HG02973 (cell line): ENCODE measurements around the gene DNAJC30.
"Not testable (repeated sequence)": the region's sequence is repeated elsewhere in the genome, so short reads cannot be mapped to it uniquely, and the experiment has no call there.

Experiments used
- ATAC-seq: cut with Tn5 transposase; IDR thresholded peaks from one replicate; pipeline ENCODE4 v1.9.1; 2021; ENCODE audit warnings: moderate library complexity; ENCODE audit not compliant: unreplicated experiment

The DNAJC30 gene

DNA sequence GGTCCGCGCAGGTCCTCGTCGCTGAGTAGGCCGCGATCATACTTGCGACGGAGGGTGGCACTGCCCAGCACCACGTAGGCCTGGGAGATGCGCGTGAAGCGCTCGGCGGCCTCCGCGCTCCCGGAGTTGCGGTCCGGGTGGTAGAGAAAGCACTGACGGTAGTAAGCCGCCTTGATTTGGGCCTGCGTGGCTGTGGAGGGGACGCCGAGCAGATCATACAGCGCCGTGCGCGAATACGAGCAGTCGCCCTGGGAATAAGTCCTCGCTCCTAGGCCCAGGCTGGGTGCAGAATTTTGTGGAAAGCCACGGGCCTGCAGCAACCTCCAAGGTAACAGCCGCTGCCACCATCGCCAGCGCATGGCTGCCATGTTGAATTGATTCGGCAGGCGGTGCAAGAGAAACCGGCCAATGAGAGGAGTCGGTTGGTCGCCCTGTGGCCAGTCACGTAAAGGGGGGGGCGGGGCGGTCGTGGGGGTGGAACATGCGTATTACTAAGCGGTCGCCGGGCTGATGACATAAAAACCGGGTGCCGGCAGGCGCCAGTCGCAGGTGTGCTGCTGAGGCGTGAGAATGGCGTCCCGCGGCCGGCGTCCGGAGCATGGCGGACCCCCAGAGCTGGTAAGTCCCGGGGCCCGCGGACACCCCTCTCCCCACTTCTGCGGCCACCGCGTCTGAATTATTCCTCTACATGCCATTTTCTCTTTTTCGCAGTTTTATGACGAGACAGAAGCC, at the start of gene DNAJC30, which contains the start of gene BUD23:
DNAJC30 (minus strand) TSS at position 398 of the 732 bp plus-strand sequence; CDS start at position 368, 30 bp downstream.
BUD23 (plus strand) TSS at position 542 of the 732 bp plus-strand sequence; CDS start at position 571, 29 bp downstream.
- peak; percentile 88 for ATAC-seq

DNA sequence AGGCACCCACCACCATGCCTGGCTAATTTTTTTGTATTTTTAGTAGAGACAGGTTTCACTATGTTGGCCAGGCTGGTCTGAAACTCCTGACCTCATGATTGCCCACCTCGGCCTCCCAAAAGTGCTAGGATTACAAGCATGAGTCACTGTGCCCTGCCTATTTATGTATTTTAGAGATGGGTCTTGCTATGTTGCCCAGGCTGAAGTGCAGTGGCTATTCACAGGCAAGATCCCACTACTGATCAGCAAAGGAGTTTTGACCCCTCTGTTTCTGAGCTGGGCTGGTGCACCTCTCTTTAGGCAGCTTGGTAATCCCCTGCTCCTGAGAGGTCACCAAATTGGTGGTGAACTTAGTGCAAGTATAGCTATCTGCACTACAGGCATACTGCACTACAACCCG, 49.1 kb upstream of the DNAJC30 start:
- ATAC-seq, result no peak

DNA sequence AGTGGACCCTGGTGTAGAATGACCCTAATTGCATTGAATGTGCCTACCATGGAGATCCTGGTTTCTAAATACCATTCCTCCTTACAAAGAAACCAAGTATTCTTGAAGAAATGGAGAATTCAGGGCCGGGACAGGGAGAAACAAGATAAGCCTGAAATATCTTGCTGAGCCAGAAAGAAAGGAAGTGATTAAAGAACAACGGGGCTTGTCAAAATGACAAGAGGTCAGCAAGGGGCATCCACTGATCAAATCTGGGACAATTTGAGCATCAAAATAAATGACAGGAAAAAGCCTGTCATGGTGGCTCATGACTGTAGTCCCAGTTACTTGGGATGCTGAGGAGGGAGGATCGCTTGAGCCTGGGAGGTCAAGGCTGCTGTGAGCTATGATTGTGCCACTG, 47.2 kb upstream of the DNAJC30 start:
- no peak for ATAC-seq

DNA sequence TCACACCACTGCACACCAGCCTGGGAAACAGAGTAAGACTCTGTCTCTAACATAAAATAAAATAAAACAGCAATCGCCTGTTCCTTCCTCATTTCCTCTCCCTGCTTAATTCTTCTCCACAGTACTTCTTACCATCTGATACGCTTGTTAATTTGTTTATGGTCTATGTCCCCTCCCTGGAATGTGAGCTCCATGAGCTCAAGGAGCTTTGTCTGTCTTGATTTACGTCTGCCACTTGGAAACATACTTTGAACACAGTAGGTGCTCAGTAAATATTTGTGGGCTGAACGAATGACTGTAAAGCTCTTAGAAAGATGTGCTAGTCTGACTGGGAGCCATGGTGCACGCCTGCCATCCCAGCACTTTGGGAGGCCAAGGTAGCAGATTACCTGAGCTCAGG, 45.3 kb upstream of the DNAJC30 start:
- ATAC-seq, result no peak

DNA sequence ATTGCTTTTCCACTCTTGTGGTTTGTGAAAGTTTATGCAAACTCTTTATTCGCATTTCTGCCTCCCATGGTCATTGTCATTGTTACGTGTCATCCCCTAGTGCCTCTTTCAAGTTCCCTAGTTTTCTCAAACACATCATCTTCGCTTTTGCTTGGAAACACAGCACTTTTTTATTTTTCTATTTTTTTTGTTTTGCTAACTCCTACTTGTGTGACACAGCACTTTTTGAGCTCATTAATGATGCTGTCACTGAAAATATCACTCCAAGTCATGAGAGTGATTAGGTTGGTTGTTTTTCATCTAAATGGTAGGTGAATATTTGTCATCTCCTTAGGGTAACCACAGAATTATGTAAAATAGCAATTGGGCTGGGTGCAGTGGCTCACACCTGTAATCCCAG, 44.7 kb upstream of the DNAJC30 start:
- ATAC-seq, result no peak

DNA sequence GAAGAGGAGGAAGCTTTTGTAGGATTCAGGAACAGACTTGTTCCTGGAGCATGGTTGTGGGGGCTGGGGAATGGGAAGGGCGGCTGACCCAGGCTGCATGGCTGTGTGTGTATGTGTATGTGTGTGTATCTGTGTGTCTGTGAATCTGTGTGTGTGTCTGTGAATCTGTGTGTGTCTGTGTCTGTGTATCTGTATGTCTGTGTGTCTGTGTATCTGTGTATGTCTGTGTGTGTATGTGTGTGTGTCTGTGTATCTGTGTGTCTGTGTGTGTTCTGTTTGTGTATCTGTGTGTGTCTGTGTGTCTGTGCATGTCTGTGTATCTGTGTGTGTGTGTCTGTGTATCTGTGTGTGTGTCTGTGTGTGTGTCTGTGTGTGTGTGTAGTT, 42.8 kb upstream of the DNAJC30 start:
- peak; percentile 10 for ATAC-seq

DNA sequence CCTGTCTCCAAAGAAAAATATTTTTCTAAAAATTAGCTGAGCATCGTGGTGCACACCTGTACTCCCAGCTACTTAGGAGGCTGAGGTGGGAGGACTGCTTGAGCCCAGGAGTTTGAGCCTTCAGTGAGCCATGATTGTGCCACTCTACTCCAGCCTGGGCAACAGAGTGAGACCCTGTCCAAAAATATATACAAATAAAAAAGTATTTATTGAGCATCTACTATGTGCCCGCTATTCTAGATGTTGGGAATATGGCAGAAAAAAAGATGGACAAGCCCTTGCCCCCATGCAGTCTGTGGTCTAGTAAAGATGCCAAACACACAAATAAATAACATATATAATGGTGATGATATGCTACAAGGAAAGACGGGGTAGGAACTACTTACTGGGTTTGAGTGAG, 40.6 kb upstream of the DNAJC30 start:
- ATAC-seq, result no peak

DNA sequence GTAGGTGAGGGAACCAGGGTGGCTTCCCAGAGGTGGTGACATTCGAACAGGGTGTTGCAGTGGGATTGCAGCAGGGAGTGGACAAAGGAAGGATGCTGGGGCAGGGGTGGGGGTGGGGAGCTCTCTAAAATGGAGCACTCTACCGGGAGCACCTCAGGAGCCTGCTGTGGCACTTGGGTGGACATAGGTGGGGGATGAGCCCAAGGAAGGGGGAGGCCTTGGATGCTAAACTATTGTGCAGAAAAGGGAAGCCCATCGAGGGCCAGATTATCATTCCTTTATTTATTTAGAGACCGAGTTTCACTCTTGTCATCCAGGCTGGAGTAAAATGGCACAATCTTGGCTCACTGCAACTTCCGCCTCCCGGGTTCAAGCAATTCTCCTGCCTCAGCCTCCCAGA, 39.5 kb upstream of the DNAJC30 start:
- ATAC-seq, result no peak

DNA sequence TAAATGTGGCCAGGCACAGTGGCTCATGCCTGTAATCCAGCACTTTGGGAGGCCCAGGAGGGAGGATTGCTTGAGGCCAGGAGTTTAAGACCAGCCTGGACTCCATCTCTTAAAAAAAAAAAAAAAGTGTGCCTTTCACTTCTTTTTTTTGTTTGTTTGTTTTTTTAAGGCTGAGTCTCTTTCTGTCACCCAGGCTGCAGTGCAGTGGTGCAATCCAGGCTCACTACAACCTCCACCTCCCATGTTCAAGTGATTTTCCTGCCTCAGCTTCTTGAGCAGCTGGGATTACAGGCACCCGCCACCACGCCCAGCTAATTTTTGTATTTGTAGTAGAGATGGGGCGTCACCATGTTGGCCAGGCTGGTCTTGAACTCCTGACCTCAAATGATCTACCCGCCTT, 38.9 kb upstream of the DNAJC30 start:
- ATAC-seq, result not testable (repeated sequence)

DNA sequence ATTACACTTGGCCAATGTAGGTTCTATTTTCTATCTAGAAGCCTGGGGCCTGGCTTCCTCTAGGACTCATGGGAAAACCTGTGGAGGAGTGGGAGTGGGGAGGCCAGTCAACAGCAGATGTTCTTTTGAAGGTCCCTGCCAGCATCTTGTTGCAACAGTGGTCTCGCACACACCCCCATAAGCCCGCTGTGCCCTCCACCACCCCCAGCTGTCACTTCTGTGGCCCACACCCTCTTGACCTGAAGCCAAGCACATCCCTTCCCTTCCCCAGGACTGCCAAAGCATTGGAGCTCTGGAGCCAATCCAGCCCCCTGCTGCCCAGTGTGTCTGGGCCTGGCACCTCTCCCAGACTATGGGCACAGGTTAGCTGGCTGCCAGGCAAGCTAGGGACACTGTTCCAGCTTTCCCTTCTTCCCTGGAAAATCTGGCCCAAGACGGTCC, 38.1 kb upstream of the DNAJC30 start:
- no peak for ATAC-seq

DNA sequence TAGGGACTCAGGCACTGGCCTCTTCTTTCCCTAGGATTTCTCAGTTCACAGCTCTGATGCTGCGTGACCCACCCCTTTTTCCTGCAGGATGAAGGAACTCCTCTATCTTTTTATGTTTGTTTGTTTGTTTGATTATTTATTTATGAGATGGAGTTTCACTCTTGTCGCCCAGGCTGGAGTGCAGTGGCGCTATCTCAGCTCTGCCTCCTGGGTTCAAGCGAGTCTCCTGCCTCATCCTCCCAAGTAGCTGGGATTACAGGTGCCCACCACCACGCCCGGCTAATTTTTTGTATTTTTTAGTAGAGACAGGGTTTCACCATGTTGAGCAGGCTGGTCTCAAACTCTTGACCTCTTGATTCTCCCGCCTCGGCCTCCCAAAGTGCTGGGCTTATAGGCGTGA, 37.2 kb upstream of the DNAJC30 start:
- not testable (repeated sequence) for ATAC-seq

DNA sequence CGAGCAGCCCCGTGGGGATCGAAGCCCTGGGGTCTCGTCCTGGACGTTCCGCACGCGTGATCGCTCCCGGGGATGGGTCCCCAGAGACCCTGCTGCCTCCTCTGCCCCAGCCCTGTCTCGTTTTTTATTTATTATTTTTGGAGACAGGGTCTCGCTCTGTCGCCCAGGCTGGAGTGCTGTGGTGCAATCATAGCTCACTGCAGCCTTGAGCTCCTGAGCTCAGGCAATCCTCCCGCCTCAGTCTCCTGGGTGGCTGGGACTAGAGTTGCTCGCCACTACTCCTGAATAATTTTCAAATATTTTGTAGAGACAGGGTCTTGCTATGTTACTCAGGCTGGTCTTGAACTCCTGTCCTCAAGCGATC, 36.5 kb upstream of the DNAJC30 start:
- ATAC-seq, result no peak

DNA sequence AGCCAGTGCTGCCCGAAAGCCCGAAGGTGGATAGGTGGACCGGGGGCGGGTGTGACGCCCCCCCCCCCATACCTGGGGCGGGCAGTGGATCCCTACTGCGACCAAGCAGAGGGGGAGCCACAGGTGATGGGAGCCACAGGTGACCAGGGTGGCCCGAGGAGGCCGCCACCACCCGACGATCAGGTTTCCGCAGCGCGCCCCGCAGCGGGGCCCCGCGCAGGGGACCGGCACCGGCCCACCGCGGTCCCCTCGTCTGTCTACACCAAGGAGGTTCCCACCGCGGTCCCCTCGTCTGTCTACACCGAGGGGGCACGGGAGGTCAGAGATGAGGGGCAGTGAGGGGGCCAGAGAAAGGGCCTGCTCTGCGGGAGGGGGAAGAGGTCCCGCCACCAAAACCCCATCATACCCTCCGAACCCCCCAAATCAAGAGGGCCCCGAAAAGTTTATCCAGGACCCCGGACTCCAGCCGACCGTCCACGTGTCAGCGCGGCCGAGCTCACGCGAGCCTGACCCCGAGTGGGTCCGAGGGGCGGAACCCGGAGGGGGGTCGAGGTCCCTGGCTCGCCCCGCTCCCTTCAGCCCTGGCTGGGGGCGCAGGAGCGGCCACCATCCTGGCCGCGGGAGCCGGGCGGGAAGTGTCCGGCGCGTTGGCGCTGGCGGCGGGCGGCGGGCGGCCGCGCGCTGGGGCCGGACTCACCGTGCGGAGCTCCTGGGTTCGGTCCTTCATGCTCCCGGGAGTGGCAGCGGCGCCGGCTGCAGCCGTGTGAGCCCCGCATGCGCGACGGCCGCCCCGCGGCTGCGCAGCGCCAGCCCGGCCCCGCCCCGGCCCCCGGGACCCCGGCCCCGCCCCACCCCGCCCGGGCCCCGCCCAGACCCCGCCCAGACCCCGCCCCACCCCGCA, 35.9 kb upstream of the DNAJC30 start, which contains the start of gene STX1A:
STX1A (minus strand) TSS at position 765 of the 901 bp plus-strand sequence; CDS start at position 727, 38 bp downstream.
- peak; percentile 44 for ATAC-seq

DNA sequence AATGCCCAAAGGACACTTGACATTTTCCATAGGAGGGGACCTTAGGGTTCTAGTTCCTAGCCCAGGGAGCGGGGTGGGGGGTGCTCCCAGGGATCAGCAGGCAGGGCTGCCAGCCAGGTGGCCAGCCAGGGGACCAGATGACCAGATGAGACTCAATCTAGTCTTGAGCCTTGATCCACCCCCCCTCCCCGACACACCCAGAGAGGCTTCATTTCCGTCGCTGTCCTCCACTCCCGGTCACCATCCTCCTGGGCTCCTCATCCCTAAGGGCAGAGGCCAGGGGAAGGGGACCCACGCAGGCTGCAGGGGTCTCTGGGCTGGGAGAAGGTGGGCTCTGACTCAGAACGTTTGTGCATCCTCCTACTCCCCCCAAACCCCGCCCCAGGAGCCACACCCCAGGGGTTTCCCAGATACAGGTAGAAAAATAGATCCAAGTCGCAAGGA, 35.2 kb upstream of the DNAJC30 start:
- ATAC-seq, result no peak

DNA sequence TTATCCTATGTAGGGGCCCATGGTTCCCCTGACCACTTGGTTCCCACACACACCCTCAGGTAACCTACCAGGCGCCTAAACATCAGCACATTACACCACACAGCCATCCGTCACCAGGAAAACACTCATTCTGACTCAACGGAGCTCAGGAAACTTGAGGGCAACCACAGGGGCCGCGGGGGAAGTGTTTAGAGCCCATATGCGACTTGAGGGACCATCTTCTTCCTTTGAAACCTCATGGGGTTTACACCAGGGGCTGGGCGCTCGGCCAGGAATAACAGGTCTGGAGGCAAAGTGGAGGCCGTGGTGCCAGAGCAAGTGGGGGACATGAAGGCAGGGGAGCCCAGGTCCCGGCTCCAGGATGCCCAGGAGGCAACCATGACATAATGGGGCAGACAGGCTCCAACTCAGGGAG, 34.7 kb upstream of the DNAJC30 start:
- ATAC-seq, result no peak

DNA sequence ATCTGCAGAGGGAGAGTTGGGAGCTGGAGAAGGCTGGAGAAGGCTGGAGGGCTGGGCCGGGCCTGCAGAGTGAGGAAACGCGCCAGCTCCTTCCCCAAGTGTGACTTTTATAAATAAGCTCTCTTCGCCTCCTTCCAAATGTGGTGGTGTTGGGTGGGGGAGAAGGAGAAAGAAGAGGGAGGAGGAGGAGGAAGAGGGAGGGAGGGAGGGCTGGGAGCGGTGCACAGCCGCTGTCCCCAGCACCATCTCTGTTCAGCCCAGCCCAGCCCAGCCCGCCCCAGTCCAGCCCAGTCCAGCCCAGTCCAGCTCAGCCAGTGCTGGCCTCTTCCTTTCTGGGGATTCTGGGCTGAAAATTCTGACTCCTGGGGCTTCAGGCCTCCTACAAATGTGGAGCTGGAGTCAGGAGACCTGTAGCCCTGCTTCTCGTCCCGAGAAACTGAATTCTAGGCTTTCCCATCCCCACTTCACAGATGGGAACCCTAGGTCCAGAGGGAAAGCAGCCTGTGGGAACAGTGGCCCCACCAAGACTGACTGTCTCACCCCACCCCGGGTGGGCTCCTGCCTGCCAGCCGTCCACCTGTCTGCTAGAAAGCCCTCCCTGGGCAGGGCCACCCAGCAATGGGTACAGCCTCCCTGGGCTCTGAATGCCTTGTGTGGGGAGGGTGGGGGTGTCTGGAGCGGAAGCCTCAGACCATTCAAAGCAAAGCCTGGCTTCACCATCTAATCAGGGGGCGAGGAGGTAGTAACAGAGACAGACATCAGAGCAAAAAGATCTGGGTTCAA, 34.0 kb upstream of the DNAJC30 start:
- no peak for ATAC-seq

DNA sequence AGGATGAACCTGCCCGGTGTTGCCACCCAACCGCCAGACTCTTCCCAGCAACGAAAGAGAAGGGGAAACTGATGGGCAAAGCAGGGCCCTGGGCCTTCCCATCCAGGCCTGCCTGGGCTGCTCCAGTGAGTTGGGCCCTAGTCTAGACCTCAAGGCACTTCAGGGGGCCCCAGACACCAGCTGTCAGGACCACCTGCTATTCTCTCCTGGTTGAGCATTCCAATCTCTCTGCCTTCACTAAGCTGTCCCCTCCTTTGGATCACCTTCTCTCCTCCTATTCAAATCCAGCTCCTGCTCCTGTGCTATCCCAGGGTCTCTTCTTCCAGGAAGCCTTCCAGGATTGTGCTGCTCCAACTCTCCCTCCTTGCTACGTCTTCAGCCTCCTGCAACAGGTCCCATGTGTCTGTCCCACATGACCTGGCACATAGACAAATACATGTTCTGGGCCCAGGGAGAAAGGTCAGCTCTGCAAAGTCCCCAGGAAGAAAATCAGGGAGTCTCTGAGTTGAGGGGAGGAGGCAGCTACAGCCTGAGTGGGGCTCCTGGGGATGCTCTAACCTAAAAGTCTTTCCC, 33.2 kb upstream of the DNAJC30 start:
- ATAC-seq, result no peak

DNA sequence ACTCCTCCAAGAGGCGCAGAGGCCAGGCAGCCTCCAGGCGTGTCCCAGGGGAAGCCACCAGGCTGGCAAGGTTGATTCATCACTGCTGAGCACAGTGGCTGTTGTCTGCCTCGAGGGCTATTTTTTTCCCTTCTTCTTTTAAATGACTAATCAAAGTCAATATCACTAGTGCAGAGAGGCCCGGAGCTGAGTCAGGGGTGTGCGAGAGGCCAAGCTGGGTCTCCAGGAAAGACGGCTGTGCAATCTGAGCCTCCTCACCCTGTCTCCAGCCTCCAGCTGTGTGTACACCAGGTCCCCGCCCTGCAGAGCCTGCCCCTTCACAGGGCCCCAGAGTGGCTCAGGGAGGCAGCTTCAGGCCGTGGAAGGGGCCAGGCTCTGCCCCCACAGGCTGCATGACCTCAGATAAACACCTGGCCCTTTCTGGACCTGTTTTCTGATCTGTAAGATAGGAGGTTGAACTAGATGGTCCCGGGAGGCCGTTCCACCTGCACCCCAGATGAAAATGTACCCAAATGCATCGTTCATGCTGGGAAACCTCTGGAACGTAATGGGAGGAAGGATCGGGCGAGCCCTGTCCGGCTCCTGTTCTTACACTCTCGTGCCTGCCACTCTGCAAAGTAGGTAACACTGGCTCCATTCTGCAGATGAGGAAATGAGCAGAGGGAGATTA, 32.5 kb upstream of the DNAJC30 start:
- no peak for ATAC-seq

DNA sequence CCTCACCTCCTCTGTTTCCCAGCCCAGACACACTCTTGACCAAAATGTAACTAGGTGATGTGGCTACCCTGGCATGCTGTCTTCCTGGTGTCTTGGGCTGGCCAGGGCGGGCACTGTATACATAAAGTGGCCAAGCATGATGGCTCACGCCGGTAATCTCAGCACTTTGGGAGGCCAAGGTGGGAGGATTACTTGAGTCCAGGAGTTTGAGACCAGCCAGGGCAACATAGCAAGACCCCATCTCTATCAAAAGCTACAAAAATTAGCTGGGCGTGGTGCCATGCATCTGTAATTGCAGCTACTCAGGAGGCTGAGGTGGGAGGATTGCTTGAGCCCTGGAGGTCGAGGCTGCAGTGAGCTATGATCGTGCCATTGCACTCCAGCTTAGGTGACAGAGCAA, 30.1 kb upstream of the DNAJC30 start:
- not testable (repeated sequence) for ATAC-seq

DNA sequence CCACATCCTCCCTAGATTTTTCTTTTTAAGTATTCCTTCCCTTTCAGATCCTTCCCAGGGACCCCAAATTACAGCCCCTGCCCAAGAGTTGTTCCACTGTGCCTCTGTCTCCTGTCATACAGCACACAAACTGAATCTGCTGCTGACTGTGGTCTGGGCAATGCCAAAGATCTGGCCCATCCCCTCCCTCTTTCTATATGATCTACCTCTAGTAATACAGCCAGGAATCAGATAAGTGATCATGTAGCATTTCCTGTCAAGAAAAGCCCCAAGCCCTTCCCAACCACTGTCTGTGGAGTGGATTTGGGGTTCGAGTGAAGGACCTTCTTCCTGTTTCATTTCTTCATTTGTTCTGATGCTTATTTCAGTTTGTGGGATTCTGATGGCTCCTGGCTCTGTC, 29.5 kb upstream of the DNAJC30 start:
- no peak for ATAC-seq
